ENCODE measurements around the gene UBL4B.

Gene UBL4B

GRCh38 chr1:110113551-110113950 lies 1.3 kb downstream of the UBL4B start:
- TF ChIP-seq FOXM1 (IDR thresholded peaks at IDR 0.05; ENCODE audit: borderline replicate concordance, low read depth) (no peak), TCF12 (IDR thresholded peaks at IDR 0.05; ENCODE audit: low read depth) (no peak), NFIC (IDR thresholded peaks at IDR 0.05) (no peak), MAX (IDR thresholded peaks at IDR 0.05) (no peak), REST (IDR thresholded peaks at IDR 0.05; ENCODE audit: low read depth) (no peak), EGR1 (IDR thresholded peaks at IDR 0.05) (no peak), USF1 (IDR thresholded peaks at IDR 0.05) (no peak), CREB1 (IDR thresholded peaks at IDR 0.05; ENCODE audit: low read depth) (no peak), TEAD4 (IDR thresholded peaks at IDR 0.05) (no peak)

GRCh38 chr1:110114173-110114572 lies 1.9 kb downstream of the UBL4B start:
- TF ChIP-seq CREB1 (IDR thresholded peaks at IDR 0.05; ENCODE audit: low read depth) (no peak), NFIC (IDR thresholded peaks at IDR 0.05) (no peak), FOXM1 (IDR thresholded peaks at IDR 0.05; ENCODE audit: borderline replicate concordance, low read depth) (no peak), EGR1 (IDR thresholded peaks at IDR 0.05) (no peak), MAX (IDR thresholded peaks at IDR 0.05) (no peak), REST (IDR thresholded peaks at IDR 0.05; ENCODE audit: low read depth) (no peak), TCF12 (IDR thresholded peaks at IDR 0.05; ENCODE audit: low read depth) (no peak), USF1 (IDR thresholded peaks at IDR 0.05) (no peak), EP300 (IDR thresholded peaks at IDR 0.05; ENCODE audit: borderline replicate concordance) (no peak), TEAD4 (IDR thresholded peaks at IDR 0.05) (no peak), ZBTB7A (IDR thresholded peaks at IDR 0.05; ENCODE audit: low read depth) (no peak), CEBPB (IDR thresholded peaks at IDR 0.05) (no peak), RAD21 (IDR thresholded peaks at IDR 0.05; ENCODE audit: low read depth) (no peak), TAF1 (IDR thresholded peaks at IDR 0.05; ENCODE audit: low read depth) (no peak), YY1 (IDR thresholded peaks at IDR 0.05; ENCODE audit: low read depth) (no peak)

GRCh38 chr1:110114784-110115183 lies 2.5 kb downstream of the UBL4B start:
- no peak for TF ChIP-seq EGR1 (IDR thresholded peaks at IDR 0.05)
- TF ChIP-seq USF1 (IDR thresholded peaks at IDR 0.05), result no peak
- no peak for TF ChIP-seq TCF12 (IDR thresholded peaks at IDR 0.05; ENCODE audit: low read depth)
- no peak for TF ChIP-seq CEBPB (IDR thresholded peaks at IDR 0.05)
- no peak for TF ChIP-seq TEAD4 (IDR thresholded peaks at IDR 0.05)

- no peak for TF ChIP-seq USF1 (IDR thresholded peaks at IDR 0.05)
- TF ChIP-seq ZBTB7A (IDR thresholded peaks at IDR 0.05; ENCODE audit: low read depth), result no peak
- TF ChIP-seq TAF1 (IDR thresholded peaks at IDR 0.05; ENCODE audit: low read depth), result no peak
- no peak for TF ChIP-seq FOXM1 (IDR thresholded peaks at IDR 0.05; ENCODE audit: borderline replicate concordance, low read depth)
Measured at GRCh38 chr1:110118636-110119396, 6.6 kb downstream of the UBL4B start.

GRCh38 chr1:110119843-110120242 lies 7.6 kb downstream of the UBL4B start:
- TF ChIP-seq TAF1 (IDR thresholded peaks at IDR 0.05; ENCODE audit: low read depth) (no peak), REST (IDR thresholded peaks at IDR 0.05; ENCODE audit: low read depth) (peak; percentile 43; the same call in 1 of the 2 replicates)
